HG02870 (cell line): Measurements from ENCODE around the gene OR1Q1.
"Not testable (repeated sequence)": the region's sequence is repeated elsewhere in the genome, so short reads cannot be mapped to it uniquely, and the experiment has no call there.

Experiments used
- ATAC-seq: cut with Tn5 transposase; IDR thresholded peaks from one replicate; pipeline ENCODE4 v1.9.1; 2021; ENCODE audit warnings: mild to moderate bottlenecking, moderate library complexity; ENCODE audit not compliant: unreplicated experiment

Gene OR1Q1, protein sequence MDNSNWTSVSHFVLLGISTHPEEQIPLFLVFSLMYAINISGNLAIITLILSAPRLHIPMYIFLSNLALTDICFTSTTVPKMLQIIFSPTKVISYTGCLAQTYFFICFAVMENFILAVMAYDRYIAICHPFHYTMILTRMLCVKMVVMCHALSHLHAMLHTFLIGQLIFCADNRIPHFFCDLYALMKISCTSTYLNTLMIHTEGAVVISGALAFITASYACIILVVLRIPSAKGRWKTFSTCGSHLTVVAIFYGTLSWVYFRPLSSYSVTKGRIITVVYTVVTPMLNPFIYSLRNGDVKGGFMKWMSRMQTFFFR

DNA sequence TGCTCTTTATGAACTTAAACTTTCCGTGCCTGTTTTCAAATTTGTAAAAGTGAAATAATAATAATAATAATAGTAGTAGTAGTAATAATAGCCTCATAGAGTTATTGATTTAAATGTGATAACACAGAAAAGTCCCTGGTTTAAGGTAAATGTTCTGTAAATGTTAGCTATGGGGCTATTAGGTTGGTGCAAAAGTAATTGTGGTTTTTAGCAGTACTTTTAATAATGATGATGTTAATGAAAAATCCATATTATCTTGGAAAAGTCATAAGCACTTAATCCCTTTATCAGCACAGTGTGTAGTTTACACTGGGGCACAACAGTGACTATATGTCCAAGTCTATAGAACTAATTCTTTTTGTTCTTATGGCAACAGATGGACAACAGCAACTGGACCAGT lies at the start of gene OR1Q1:
TSS of gene OR1Q1 (plus strand) at position 377 of the 400 bp plus-strand sequence. CDS start at position 377, 0 bp downstream.
- ATAC-seq: no peak

DNA sequence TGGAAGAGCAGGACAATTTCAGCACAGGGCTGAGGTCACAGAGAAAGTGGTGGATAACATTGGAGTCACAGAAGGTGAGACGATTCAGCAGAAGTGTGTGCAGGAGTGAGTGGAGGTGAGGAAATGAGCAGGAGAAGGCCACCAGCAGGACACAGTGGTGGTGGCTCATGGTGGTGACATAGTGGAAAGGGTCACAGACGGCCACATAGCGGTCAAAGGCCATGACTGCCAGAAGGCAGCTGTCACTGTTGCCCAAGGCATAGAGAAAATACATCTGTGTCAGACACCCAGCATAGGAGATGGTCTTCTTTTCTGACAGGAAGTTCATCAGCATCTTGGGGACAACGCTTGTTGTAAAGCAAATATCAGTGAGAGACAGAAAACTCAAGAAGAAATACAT lies 46.6 kb upstream of the OR1Q1 start:
- ATAC-seq: no peak

DNA sequence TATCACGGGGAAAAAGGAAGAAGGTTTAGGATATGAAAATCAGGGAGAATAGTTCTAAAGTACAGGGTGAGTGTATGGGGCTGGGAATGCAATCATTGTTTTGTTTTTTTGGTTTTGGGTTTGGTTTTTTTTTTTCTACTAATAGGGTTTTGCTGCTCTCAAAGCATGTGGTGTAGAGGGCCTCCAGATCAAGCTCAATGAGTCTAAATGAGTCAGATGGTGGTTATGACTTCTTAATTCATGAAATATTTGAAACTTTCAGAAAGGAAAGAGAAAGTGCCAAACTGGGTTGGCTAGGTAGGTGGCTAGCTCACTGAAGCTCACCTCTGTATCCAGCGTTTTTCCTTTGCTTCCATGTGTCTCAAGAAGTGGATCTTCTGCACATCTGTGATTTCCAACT lies 42.1 kb upstream of the OR1Q1 start:
- ATAC-seq: no peak

DNA sequence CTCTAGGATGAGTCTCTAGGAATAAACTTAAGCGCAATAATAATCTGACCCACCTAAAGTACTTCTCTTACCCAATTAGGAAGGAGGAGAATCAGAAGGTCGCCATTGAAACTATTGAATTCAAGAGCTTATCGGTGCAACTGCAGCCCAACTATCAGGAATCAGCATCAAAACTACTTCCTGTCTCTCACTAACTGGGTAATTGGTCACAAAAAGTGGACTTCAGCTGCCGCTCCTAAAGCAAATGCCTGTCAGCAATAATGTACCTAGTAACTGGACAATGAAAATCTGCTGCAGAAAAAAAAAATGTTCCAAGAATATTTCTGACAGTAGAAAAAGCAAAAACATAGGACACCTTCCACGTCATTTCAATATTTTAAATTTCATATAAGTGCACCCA lies 34.7 kb upstream of the OR1Q1 start:
- ATAC-seq: no peak

DNA sequence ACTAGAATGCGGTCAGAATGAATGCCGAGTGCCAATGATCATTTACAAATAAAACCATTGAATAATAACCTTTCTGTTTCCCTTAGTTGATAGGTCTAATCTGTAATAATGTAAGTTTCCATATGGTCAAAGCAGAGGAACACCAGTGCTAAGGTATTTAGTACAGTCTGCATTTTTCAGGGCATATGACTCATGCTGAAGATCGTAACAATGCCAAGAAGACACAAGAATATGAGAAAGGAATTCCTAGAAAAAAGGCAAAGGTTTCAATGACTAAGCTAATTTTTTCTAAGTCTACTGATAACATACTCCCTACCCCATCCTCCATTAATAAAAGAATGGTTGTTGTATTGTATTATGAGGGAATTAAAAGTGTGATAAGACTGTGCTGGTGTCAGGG lies 34.2 kb upstream of the OR1Q1 start:
- ATAC-seq: no peak

DNA sequence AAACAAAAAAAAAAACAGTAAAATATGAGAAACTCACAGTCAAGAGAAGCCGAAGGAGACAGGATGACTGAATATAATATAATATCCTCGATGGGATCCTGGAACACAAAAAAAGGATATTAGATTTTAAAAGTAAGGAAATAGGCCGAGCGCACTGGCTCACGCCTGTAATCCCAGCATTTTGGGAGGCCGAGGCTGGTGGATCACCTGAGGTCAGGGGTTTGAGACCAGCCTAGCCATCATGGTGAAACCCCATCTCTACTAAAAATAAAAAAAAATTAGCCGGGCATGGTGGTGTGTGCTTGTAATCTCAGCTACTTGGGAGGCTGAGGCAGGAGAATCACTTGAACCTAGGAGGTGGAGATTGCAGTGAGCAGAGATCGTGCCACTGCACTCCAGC lies 31.3 kb upstream of the OR1Q1 start, which contains the start of gene OR1L8:
TSS of gene OR1L8 (minus strand) at position 101 of the 400 bp plus-strand sequence. CDS start 14,907 bp downstream, outside the sequence.
- ATAC-seq: not testable (repeated sequence)

DNA sequence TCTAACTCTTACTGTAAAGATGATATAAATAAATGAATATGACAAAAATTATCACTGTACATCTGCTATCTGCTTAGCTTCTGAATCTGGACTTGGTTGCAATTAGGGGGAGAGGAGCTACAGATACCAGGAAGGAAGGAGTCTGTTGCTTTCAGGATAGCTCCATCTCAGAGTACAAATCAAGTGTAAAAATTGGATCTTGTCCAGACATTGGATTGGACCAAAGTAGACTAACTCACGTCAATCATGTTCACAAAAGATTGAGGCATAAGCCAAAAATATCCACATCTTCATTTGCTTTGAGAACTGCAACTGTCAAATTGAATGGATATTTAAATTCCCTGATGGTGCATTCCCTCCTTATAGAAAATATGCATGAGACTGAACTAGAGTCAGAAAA lies 8.8 kb upstream of the OR1Q1 start:
- ATAC-seq: no peak

DNA sequence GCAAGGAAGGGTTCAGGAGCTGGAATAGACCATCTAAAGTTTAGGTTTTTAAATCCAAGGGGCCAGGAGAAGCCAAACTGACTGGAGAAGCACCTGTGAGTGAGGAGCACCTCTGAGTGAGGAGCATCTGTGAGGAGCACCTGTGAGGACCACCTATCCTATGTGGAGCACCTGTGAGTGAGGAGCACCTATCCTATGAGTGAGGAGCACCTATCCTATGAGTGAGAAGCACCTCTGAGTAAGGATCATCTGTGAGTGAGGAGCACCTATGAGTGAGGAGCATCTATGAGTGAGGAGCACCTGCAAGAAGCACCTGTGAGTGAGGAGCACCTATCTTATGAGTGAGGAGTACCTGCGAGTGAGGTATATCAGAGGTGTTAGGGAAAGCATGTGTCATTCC lies 8.0 kb upstream of the OR1Q1 start:
- no peak for ATAC-seq

DNA sequence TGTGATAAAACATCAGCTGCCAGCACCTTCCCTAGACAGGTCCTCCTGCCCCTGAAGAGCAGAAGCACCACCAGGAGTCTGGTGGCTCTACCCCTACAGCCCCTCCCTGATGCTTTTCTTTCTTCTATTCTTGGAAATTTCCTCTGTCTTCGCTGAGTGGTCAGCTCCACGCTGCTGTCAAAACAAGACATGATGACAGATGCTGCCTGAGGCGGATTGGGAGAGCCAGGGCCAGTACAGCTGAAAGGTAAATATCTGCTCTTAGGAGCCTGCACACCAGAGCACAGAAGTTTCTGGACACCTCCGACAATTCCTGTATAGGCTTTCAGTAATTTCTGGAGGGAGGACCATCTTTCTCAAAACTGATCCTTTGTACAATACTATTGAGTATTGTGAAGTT lies 4.7 kb upstream of the OR1Q1 start:
- ATAC-seq: no peak

DNA sequence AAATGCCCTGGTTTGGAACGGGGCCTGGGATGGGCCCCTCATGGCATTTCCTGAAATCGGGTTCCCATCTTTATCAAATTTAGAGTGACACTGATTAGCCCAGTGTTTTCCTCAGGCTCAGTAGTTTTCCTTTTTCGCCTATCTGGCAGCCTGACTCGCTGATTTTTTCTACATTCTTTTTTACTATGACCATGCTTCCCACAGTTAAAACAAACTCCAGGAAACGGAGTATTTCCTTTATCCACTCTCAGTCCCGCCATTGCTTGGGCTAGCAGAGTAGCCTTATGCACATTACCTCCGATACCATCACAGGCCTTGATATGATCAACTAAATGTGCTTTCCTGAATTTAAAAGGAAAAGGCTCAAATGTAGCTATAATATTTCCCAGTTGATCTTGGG lies 5.5 kb downstream of the OR1Q1 start:
- no peak for ATAC-seq

DNA sequence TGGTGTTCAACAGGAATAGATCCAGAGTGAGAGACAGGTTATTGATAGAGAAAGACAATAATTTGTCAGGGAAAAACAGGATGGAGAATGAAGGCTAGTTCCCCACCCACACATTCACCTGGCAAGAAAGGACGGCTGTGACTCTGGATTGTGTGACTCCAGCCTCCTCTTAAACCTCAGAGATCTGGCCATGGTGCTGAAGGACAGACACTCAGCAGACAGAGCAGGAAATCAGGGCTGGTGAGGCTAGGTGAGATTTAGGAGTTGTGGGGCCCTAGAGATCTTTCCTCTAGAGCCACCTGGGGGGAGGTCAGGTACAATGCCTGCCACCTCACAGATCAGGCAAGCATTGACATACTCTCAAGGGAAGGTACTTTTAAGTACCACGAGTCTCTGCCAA lies 27.7 kb downstream of the OR1Q1 start:
- no peak for ATAC-seq

DNA sequence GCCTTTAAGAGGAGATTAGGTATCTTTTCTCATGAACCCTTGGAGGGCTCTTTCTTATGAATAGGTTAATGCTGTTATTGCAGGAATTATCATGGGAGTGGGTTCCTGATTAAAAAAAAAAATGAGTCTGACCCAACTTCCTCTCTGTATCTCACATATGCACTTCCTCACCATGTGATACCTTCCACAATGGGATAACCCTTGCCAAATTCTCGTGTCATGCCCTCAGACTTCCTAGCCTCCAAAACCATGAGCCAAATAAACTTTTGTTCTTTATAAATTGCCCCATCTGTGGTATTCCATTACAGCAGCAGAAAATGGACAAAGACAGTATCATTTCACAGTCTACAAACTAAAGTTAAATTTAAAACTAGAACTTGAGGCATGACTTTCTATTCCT lies 41.8 kb downstream of the OR1Q1 start:
- no peak for ATAC-seq

DNA sequence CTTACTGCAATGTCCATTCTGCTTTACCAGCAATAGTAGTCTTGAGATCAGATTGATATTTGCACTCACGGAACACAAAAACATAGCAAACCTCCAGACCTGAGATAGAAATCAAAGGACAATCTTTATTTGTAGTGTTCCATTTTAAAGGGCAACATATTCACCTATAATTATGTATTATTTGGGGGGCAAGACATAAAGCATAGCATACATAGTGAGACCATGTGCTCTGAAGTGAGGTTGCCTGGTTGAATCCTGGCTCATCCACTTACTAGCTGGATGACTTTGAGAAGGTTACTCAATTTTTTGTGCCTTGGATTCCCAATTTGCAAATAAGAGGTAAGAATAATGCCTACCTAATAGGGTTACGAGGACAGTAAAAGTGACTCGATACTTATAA lies 43.0 kb downstream of the OR1Q1 start, which contains the start of gene OR1B1:
TSS of gene OR1B1 (minus strand) at position 101 of the 400 bp plus-strand sequence.
- no peak for ATAC-seq

DNA sequence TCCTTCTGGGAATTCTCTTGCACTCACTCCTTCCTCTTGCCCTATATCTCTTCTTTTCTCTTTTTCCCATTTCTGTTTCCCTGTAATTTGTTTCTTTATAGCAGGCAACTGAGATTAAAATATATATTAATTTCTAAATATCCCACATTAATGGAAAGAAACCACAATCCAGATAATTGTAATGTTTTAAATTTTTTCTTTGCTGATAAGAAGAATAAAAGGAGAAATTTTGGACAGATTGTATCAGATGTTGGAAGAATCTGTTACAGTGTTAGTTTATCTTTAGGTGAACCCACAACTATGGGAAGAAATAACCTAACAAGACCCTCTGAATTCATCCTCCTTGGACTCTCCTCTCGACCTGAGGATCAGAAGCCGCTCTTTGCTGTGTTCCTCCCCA lies 46.9 kb downstream of the OR1Q1 start, which contains the start of gene OR1L1:
TSS of gene OR1L1 (plus strand) at position 301 of the 400 bp plus-strand sequence. CDS start at position 301, 0 bp downstream.
- ATAC-seq: no peak
